EH (cell line): ENCODE data around the gene RBMS1.

Experiments
- DNase-seq: peaks from one replicate; pipeline ENCODE4 v3.0.0-alpha.2; 2015; ENCODE audit warnings: low read depth

The RBMS1 gene

GRCh38 chr2:160408173-160408958, 85.2 kb downstream of the RBMS1 start:
- peak; percentile 40 for DNase-seq

GRCh38 chr2:160407393-160408172, 86.0 kb downstream of the RBMS1 start:
- peak; percentile 76 for DNase-seq

- DNase-seq, result peak; percentile 83
Observed at GRCh38 chr2:160406591-160407392, 86.8 kb downstream of the RBMS1 start.

- no peak for DNase-seq
Observed at GRCh38 chr2:160405077-160405867, 88.3 kb downstream of the RBMS1 start.

GRCh38 chr2:160402997-160403979, 90.3 kb downstream of the RBMS1 start:
- DNase-seq, result peak; percentile 76

GRCh38 chr2:160402501-160402900, 91.1 kb downstream of the RBMS1 start:
- DNase-seq, result no peak

- DNase-seq, result no peak
Observed at GRCh38 chr2:160401895-160402294, 91.7 kb downstream of the RBMS1 start.

GRCh38 chr2:160399880-160400279, 93.7 kb downstream of the RBMS1 start:
- DNase-seq, result no peak

GRCh38 chr2:160397530-160397865, 96.1 kb downstream of the RBMS1 start:
- peak; percentile 71 for DNase-seq

GRCh38 chr2:160394153-160394552, 99.5 kb downstream of the RBMS1 start:
- DNase-seq, result peak; percentile 46

- DNase-seq, result peak; percentile 70
Observed at GRCh38 chr2:160392201-160392600, 101.4 kb downstream of the RBMS1 start.

GRCh38 chr2:160390544-160391455, 102.8 kb downstream of the RBMS1 start:
- peak; percentile 94 for DNase-seq

GRCh38 chr2:160389875-160390274, 103.7 kb downstream of the RBMS1 start:
- DNase-seq, result peak; percentile 64

- peak; percentile 71 for DNase-seq
Observed at GRCh38 chr2:160388464-160389263, 104.9 kb downstream of the RBMS1 start.

GRCh38 chr2:160387558-160388262, 105.9 kb downstream of the RBMS1 start:
- peak; percentile 99 for DNase-seq

GRCh38 chr2:160384791-160385190, 108.8 kb downstream of the RBMS1 start:
- no peak for DNase-seq

GRCh38 chr2:160381425-160381951, 112.1 kb downstream of the RBMS1 start:
- DNase-seq, result no peak

GRCh38 chr2:160380611-160381010, 113.0 kb downstream of the RBMS1 start:
- no peak for DNase-seq
